OCI-LY1 (cell line): ENCODE results near the gene TNC.

Experiments
- H2AFZ ChIP-seq: fragments of 200-600 bp; sonication (generic), shearing (Covaris generic); 2 replicates; pipeline ENCODE4 v1.6.0; 2014; ENCODE audit warnings: antibody characterized with exemption, mild to moderate bottlenecking, low read length
- H3F3A ChIP-seq: fragments of 200-600 bp; sonication (generic), shearing (Covaris generic); 2 replicates; pipeline ENCODE4 v1.6.0; 2014; ENCODE audit warnings: mild to moderate bottlenecking, antibody characterized with exemption, low read length, moderate library complexity; ENCODE audit not compliant: insufficient read depth
- H3K27ac ChIP-seq: fragments of 200-600 bp; sonication (generic); 2 replicates; pipeline ENCODE4 v1.5.1; 2014; ENCODE audit warnings: low read length, mixed run types, mild to moderate bottlenecking, low read depth; ENCODE audit not compliant: poor library complexity, severe bottlenecking
- H3K27me3 ChIP-seq: fragments of 200-600 bp; sonication (generic); 2 replicates; pipeline ENCODE4 v1.6.0; 2014; ENCODE audit warnings: antibody characterized with exemption, mild to moderate bottlenecking, low read length, moderate library complexity; ENCODE audit not compliant: insufficient read depth
- H3K36me3 ChIP-seq: fragments of 200-600 bp; sonication (generic); 2 replicates; pipeline ENCODE4 v1.6.1; 2014; ENCODE audit warnings: mild to moderate bottlenecking, antibody characterized with exemption, low read length, moderate library complexity, mixed read lengths; ENCODE audit not compliant: insufficient read depth
- H3K4me1 ChIP-seq: fragments of 200-600 bp; sonication (generic); 2 replicates; pipeline ENCODE4 v1.5.1; 2014; ENCODE audit warnings: mild to moderate bottlenecking, low read length, moderate library complexity; ENCODE audit not compliant: insufficient read depth, severe bottlenecking
- H3K4me2 ChIP-seq: fragments of 200-600 bp; sonication (generic), shearing (Covaris generic); 2 replicates; pipeline ENCODE4 v1.6.1; 2014; ENCODE audit warnings: low read length
- H3K4me3 ChIP-seq: fragments of 200-600 bp; sonication (generic); 2 replicates; pipeline ENCODE4 v1.5.1; 2014; ENCODE audit warnings: low read length, low read depth, mild to moderate bottlenecking, mixed read lengths; ENCODE audit not compliant: poor library complexity, severe bottlenecking
- H3K79me2 ChIP-seq: fragments of 200-600 bp; shearing (Covaris generic); 2 replicates; pipeline ENCODE4 v1.6.1; 2016; ENCODE audit warnings: mixed run types, low read length, mixed read lengths; ENCODE audit not compliant: insufficient read depth
- H3K9ac ChIP-seq: fragments of 200-600 bp; sonication (generic), shearing (Covaris generic); 2 replicates; pipeline ENCODE4 v1.6.1; 2014; ENCODE audit warnings: mild to moderate bottlenecking, low read length, mixed read lengths
- H3K9me2 ChIP-seq: fragments of 200-600 bp; sonication (generic), shearing (Covaris generic); 2 replicates; pipeline ENCODE4 v1.6.1; 2014; ENCODE audit warnings: low read depth, mild to moderate bottlenecking, low read length, mixed read lengths
- H3K9me3 ChIP-seq: fragments of 200-600 bp; shearing (Covaris generic); 2 replicates; pipeline ENCODE4 v1.6.1; 2014; ENCODE audit warnings: low read length, mixed read lengths
- H4K20me1 ChIP-seq: fragments of 200-600 bp; sonication (generic), shearing (Covaris generic); 2 replicates; pipeline ENCODE4 v1.6.0; 2016; ENCODE audit warnings: mild to moderate bottlenecking, low read length; ENCODE audit not compliant: insufficient read depth
- EZH2 ChIP-seq: fragments of 200-600 bp; sonication (generic), shearing (Covaris generic); IDR thresholded peaks from 2 replicates; pipeline ENCODE4 v1.8.0; 2017; ENCODE audit warnings: borderline replicate concordance, mixed run types, mild to moderate bottlenecking, antibody characterized with exemption, low read length, moderate library complexity, mixed read lengths
- TF ChIP-seq, protein P1 (sequence below): fragments of 200-600 bp; sonication (generic), shearing (Covaris generic); IDR thresholded peaks from 2 replicates; pipeline ENCODE4 v1.5.1; 2017; ENCODE audit warnings: mild to moderate bottlenecking, antibody characterized with exemption, low read length, moderate library complexity, mixed read lengths

Gene TNC

DNA sequence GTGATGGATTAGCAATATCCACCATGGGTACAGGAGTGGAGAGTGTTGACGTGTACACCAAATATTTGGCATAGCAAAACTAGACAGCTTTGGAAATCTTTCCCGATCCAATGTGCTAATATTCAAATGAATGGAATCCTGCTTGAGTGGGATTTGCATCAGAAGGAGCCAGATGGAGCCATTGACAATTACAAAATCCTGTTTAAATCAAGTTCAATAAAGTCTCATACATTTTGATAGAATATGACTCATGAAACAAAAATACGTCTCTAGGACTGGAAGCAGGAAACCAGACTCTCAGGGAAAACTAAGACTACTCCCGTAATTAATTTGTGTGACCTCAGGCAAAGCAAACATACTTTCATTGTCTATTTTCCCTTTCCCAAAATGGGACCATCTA, 13.0 kb downstream of the TNC start:
- Histone ChIP-seq H3K79me2 (no peaks in the 10 kb centered on the region), H4K20me1 (no peaks in the 10 kb centered on the region), H3K27me3 (no peaks in the 10 kb centered on the region), H3F3A (no peaks in the 10 kb centered on the region), H3K4me2 (no peak overlapping the region), H3K4me1 (no peaks in the 10 kb centered on the region), H3K27ac (no peak overlapping the region), H3K9me2 (no peaks in the 10 kb centered on the region), H2AFZ (no peak overlapping the region), H3K9me3 (no peaks in the 10 kb centered on the region), H3K9ac (no peak overlapping the region), H3K4me3 (no peak overlapping the region), H3K36me3 (no peaks in the 10 kb centered on the region)
- TF ChIP-seq, protein P1, sequence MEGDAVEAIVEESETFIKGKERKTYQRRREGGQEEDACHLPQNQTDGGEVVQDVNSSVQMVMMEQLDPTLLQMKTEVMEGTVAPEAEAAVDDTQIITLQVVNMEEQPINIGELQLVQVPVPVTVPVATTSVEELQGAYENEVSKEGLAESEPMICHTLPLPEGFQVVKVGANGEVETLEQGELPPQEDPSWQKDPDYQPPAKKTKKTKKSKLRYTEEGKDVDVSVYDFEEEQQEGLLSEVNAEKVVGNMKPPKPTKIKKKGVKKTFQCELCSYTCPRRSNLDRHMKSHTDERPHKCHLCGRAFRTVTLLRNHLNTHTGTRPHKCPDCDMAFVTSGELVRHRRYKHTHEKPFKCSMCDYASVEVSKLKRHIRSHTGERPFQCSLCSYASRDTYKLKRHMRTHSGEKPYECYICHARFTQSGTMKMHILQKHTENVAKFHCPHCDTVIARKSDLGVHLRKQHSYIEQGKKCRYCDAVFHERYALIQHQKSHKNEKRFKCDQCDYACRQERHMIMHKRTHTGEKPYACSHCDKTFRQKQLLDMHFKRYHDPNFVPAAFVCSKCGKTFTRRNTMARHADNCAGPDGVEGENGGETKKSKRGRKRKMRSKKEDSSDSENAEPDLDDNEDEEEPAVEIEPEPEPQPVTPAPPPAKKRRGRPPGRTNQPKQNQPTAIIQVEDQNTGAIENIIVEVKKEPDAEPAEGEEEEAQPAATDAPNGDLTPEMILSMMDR, result no peak
- no peak for TF ChIP-seq EZH2

DNA sequence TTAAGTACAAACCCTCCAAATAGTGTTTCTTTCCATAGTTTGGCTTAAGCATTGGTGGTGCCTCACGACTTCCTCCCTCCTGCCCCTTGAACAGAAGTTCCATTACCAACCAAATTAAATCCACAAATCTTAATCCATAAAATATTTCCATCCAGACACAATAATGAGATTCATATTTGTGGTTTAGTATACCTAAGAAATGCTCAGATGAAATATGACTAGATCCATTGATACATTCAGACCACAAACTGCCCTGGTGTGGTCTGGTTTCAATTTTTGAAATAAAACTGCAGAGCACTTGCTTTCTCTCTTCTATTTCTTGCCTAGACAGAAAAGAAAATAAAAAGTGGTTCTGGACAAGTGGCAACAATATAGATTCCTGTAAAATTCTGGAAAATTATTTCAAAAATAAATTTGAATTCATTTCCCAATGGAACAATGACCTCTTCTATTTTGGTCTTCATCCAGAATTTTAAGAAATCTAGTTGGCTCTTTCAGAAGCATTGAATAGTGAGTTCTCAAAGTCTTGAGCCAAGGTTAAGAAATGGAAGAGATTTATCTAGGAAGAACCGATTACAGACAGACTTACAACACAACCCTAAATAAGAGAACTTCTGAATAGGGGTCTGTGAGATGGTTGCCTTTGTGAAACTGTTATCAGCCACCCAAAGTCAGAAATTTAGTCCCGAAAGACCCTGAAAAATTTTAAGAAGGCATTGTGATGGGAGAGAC, 14.0 kb downstream of the TNC start:
- Histone ChIP-seq H4K20me1 (no peaks in the 10 kb centered on the region), H3K4me3 (no peak overlapping the region), H3K79me2 (no peaks in the 10 kb centered on the region), H3K36me3 (no peaks in the 10 kb centered on the region), H3K27ac (no peak overlapping the region), H3K4me2 (no peak overlapping the region), H3K4me1 (no peaks in the 10 kb centered on the region), H3K9me2 (no peaks in the 10 kb centered on the region), H3F3A (no peaks in the 10 kb centered on the region), H2AFZ (no peak overlapping the region), H3K9me3 (no peaks in the 10 kb centered on the region), H3K27me3 (no peaks in the 10 kb centered on the region), H3K9ac (no peak overlapping the region)
- no peak for TF ChIP-seq EZH2

DNA sequence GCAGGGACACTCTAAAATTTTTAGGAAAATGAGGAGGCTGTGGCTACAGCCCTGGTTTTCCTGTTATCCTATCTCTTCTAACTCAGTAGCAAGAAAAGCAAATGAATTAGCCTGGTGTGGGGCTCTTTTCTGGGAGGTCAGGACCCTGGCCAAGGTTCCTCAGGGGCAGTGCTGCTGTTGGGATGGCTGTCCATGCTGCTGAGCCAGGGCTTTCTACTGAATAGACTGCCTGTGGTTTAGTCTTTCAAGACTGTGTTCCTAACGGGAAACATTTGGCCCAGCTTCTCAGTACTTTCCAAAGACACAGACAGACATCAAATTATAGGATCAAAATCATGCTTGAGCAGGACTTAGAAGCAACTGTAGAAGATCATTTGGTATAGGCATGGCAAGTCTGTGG, 18.1 kb downstream of the TNC start:
- no peaks in the 10 kb centered on the region for H3F3A ChIP-seq
- H4K20me1 ChIP-seq, result no peaks in the 10 kb centered on the region
- H3K4me1 ChIP-seq, result no peaks in the 10 kb centered on the region
- H3K27me3 ChIP-seq, result no peaks in the 10 kb centered on the region; the same call in 1 of the 2 replicates
- H3K36me3 ChIP-seq, result no peaks in the 10 kb centered on the region
- no peak overlapping the region for H3K4me2 ChIP-seq
- no peaks in the 10 kb centered on the region for H3K9me3 ChIP-seq
- H3K27ac ChIP-seq, result no peak overlapping the region
- no peak overlapping the region for H3K4me3 ChIP-seq
- H3K79me2 ChIP-seq, result no peaks in the 10 kb centered on the region
- H2AFZ ChIP-seq, result no peak overlapping the region
- TF ChIP-seq EZH2, result no peak
- TF ChIP-seq, protein P1, result no peak
- no peak overlapping the region for H3K9ac ChIP-seq
- no peaks in the 10 kb centered on the region for H3K9me2 ChIP-seq
